SK-N-SH treated with all-trans-retinoic acid at 6 μM for 48 hours (cell line): ENCODE measurements around the gene CTU1.

ENCODE experiments used
- ARNTL ChIP-seq: fragments of 450-650 bp; formaldehyde crosslinking; IDR thresholded peaks from 2 replicates; pipeline ENCODE4 v1.5.0; 2020; ENCODE audit warnings: low read depth, mild to moderate bottlenecking, moderate library complexity, borderline replicate concordance
- BACH2 ChIP-seq: fragments of 250-450 bp; sonication (Bioruptor Pico); IDR thresholded peaks from 2 replicates; pipeline ENCODE4 v1.9.0; 2021; ENCODE audit warnings: mild to moderate bottlenecking, borderline replicate concordance
- OSR1 ChIP-seq: fragments of 250-450 bp; sonication (Bioruptor Pico); IDR thresholded peaks from 2 replicates; pipeline ENCODE4 v1.8.0; 2022; ENCODE audit warnings: moderate library complexity, mild to moderate bottlenecking, inconsistent platforms
- PATZ1 ChIP-seq: fragments of 250-450 bp; sonication (Bioruptor Pico); IDR thresholded peaks from 2 replicates; pipeline ENCODE4 v1.8.0; 2020; ENCODE audit warnings: mild to moderate bottlenecking, moderate library complexity, borderline replicate concordance
- RARB ChIP-seq: fragments of 250-450 bp; sonication (Bioruptor Pico); IDR thresholded peaks from 2 replicates; pipeline ENCODE4 v1.8.0; 2021; ENCODE audit warnings: mild to moderate bottlenecking, moderate library complexity
- TCF4 ChIP-seq: fragments of 250-450 bp; sonication (Bioruptor Pico); IDR thresholded peaks from 2 replicates; pipeline ENCODE4 v1.8.0; 2021; ENCODE audit warnings: mild to moderate bottlenecking, moderate library complexity, borderline replicate concordance
- TOX ChIP-seq: fragments of 250-450 bp; sonication (Bioruptor Pico); IDR thresholded peaks from 2 replicates; pipeline ENCODE4 v1.8.0; 2021; ENCODE audit warnings: mild to moderate bottlenecking, moderate library complexity, borderline replicate concordance
- ZFP30 ChIP-seq: fragments of 450-650 bp; formaldehyde crosslinking; IDR thresholded peaks from 2 replicates; pipeline ENCODE4 v1.5.0; 2022; ENCODE audit warnings: mild to moderate bottlenecking, moderate library complexity
- TF ChIP-seq, protein P1 (sequence below): fragments of 250-450 bp; sonication (Bioruptor Pico); IDR thresholded peaks from 2 replicates; pipeline ENCODE4 v1.5.1; 2020; ENCODE audit warnings: low read depth, mild to moderate bottlenecking, moderate library complexity
- TF ChIP-seq, protein P2 (sequence below): fragments of 250-450 bp; sonication (Bioruptor Pico); IDR thresholded peaks from 2 replicates; pipeline ENCODE4 v1.8.0; 2021; ENCODE audit warnings: low read depth, mild to moderate bottlenecking, moderate library complexity, borderline replicate concordance

DNA sequence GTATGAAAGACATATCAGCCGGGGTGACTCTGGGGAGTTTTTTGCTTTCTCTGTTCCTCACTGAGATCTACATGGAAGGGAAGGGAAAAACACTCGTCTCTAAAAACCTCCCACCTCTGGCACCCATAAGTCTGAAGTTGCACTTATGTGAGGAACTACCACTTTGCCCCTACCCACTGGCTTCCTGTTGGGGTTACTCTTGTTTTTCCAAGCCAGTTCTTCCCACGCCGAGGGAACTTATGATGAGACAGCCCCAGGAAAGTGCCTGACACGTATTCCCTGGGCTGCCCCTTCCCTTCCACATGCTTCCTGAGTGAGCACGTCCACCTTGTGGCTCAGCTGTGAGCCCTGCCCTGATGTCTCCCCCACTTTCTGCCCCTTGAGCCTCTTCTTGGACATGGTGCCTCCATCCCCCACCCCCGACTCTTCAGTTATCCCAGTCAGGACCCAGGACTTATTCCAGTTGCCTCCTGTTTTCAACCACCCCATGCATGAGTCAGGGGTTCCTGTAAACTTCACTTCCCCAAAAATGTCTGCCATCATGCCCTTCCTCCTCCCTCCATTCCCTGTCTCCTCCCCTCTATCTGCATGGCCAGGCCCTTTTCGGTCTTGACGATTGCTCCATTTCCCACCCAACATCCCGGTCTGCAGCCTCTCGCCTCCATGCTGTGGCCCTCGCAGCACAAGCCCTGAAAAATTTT is 28.8 kb upstream of the CTU1 start:
- TF ChIP-seq BACH2 (CRISPR knock-in tag) = no peak
- TF ChIP-seq RARB (CRISPR knock-in tag) = no peak
- no peak for TF ChIP-seq PATZ1 (CRISPR knock-in tag)
- no peak for TF ChIP-seq TCF4 (CRISPR knock-in tag)
- TF ChIP-seq ZFP30 (CRISPR knock-in tag) = no peak
- TF ChIP-seq OSR1 (CRISPR knock-in tag) = no peak
- no peak for TF ChIP-seq TOX
- TF ChIP-seq ARNTL (CRISPR knock-in tag) = no peak
- TF ChIP-seq, protein P1, sequence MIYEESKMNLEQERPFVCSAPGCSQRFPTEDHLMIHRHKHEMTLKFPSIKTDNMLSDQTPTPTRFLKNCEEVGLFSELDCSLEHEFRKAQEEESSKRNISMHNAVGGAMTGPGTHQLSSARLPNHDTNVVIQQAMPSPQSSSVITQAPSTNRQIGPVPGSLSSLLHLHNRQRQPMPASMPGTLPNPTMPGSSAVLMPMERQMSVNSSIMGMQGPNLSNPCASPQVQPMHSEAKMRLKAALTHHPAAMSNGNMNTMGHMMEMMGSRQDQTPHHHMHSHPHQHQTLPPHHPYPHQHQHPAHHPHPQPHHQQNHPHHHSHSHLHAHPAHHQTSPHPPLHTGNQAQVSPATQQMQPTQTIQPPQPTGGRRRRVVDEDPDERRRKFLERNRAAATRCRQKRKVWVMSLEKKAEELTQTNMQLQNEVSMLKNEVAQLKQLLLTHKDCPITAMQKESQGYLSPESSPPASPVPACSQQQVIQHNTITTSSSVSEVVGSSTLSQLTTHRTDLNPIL (CRISPR knock-in tag) = no peak
- TF ChIP-seq, protein P2, sequence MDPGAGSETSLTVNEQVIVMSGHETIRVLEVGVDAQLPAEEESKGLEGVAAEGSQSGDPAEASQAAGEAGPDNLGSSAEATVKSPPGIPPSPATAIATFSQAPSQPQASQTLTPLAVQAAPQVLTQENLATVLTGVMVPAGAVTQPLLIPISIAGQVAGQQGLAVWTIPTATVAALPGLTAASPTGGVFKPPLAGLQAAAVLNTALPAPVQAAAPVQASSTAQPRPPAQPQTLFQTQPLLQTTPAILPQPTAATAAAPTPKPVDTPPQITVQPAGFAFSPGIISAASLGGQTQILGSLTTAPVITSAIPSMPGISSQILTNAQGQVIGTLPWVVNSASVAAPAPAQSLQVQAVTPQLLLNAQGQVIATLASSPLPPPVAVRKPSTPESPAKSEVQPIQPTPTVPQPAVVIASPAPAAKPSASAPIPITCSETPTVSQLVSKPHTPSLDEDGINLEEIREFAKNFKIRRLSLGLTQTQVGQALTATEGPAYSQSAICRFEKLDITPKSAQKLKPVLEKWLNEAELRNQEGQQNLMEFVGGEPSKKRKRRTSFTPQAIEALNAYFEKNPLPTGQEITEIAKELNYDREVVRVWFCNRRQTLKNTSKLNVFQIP (CRISPR knock-in tag) = no peak
